A549 (cell line): ENCODE measurements around the gene CEMIP2.

Experiments
- JUNB ChIP-seq: fragments of >200 bp; sonication (Bioruptor Twin); formaldehyde crosslinking; IDR thresholded peaks from 2 replicates; pipeline ENCODE4 v1.6.1; 2016
- MYC ChIP-seq: IDR thresholded peaks from 2 replicates; pipeline ENCODE4 v1.6.1; 2012; ENCODE audit warnings: mild to moderate bottlenecking, inconsistent platforms, low read length, improper control_type of control experiment, borderline replicate concordance
- NFE2L2 ChIP-seq: fragments of 150-350 bp; conservative IDR thresholded peaks from 2 replicates; pipeline ENCODE4 v1.6.1; 2014; ENCODE audit warnings: low read length
- PHF8 ChIP-seq: fragments of 200-600 bp; sonication (generic); IDR thresholded peaks from 2 replicates; pipeline ENCODE4 v1.6.1; 2016; ENCODE audit warnings: low read depth, mild to moderate bottlenecking, antibody characterized with exemption, moderate library complexity, borderline replicate concordance
- RAD21 ChIP-seq, 2 experiments: fragments of >200 bp in 1 of 2; sonication (Bioruptor Twin) in 1 of 2; formaldehyde crosslinking in 1 of 2; IDR thresholded peaks in 1 of 2; conservative IDR thresholded peaks in 1 of 2; 2 replicates in 1 of 2; 3 replicates in 1 of 2; pipeline ENCODE4 v1.6.1; 2012 to 2018; ENCODE audit warnings: inconsistent platforms in 1 of 2
- TF ChIP-seq, protein P1 (sequence below): fragments of >200 bp; sonication (Bioruptor Twin); formaldehyde crosslinking; IDR thresholded peaks from 3 replicates; pipeline ENCODE4 v1.5.1; 2016
- TF ChIP-seq, protein P2 (sequence below): fragments of 150-350 bp; IDR thresholded peaks from 2 replicates; pipeline ENCODE4 v1.6.1; 2014; ENCODE audit warnings: low read depth, mild to moderate bottlenecking, low read length
- TF ChIP-seq, protein P3 (sequence below): fragments of 200-600 bp; sonication (generic); IDR thresholded peaks from 2 replicates; pipeline ENCODE4 v1.6.1; 2016; ENCODE audit warnings: antibody characterized with exemption, mild to moderate bottlenecking, moderate library complexity
- TF ChIP-seq, protein P4 (sequence below): fragments of 450-650 bp; IDR thresholded peaks from 2 replicates; pipeline ENCODE4 v1.6.1; 2014; ENCODE audit warnings: antibody characterized with exemption

DNA sequence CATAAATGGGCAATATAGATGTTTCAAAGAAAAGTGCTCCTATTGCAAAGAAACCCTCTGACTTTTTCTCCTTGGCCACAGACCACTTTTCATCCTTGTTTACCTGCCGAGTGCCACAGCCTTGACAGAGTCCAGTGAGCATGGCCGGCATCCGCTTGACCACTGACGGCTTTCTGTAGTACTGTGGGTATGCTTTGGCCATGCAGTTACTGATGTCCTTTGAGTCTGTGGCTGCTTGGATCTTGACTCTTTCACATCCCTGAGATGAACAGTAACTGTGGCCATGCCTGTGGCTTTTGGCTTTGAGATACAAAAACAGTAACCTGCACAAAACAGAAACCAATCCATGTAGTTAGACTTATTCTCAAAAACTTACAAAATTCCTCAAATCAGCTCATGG lies 70.4 kb downstream of the CEMIP2 start:
- TF ChIP-seq, protein P1, sequence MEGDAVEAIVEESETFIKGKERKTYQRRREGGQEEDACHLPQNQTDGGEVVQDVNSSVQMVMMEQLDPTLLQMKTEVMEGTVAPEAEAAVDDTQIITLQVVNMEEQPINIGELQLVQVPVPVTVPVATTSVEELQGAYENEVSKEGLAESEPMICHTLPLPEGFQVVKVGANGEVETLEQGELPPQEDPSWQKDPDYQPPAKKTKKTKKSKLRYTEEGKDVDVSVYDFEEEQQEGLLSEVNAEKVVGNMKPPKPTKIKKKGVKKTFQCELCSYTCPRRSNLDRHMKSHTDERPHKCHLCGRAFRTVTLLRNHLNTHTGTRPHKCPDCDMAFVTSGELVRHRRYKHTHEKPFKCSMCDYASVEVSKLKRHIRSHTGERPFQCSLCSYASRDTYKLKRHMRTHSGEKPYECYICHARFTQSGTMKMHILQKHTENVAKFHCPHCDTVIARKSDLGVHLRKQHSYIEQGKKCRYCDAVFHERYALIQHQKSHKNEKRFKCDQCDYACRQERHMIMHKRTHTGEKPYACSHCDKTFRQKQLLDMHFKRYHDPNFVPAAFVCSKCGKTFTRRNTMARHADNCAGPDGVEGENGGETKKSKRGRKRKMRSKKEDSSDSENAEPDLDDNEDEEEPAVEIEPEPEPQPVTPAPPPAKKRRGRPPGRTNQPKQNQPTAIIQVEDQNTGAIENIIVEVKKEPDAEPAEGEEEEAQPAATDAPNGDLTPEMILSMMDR = no peak
- TF ChIP-seq NFE2L2 = no peak
- TF ChIP-seq, protein P2, sequence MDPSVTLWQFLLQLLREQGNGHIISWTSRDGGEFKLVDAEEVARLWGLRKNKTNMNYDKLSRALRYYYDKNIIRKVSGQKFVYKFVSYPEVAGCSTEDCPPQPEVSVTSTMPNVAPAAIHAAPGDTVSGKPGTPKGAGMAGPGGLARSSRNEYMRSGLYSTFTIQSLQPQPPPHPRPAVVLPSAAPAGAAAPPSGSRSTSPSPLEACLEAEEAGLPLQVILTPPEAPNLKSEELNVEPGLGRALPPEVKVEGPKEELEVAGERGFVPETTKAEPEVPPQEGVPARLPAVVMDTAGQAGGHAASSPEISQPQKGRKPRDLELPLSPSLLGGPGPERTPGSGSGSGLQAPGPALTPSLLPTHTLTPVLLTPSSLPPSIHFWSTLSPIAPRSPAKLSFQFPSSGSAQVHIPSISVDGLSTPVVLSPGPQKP = no peak
- no peak for TF ChIP-seq PHF8
- no peak for TF ChIP-seq MYC
- TF ChIP-seq JUNB = no peak
- TF ChIP-seq, protein P3, sequence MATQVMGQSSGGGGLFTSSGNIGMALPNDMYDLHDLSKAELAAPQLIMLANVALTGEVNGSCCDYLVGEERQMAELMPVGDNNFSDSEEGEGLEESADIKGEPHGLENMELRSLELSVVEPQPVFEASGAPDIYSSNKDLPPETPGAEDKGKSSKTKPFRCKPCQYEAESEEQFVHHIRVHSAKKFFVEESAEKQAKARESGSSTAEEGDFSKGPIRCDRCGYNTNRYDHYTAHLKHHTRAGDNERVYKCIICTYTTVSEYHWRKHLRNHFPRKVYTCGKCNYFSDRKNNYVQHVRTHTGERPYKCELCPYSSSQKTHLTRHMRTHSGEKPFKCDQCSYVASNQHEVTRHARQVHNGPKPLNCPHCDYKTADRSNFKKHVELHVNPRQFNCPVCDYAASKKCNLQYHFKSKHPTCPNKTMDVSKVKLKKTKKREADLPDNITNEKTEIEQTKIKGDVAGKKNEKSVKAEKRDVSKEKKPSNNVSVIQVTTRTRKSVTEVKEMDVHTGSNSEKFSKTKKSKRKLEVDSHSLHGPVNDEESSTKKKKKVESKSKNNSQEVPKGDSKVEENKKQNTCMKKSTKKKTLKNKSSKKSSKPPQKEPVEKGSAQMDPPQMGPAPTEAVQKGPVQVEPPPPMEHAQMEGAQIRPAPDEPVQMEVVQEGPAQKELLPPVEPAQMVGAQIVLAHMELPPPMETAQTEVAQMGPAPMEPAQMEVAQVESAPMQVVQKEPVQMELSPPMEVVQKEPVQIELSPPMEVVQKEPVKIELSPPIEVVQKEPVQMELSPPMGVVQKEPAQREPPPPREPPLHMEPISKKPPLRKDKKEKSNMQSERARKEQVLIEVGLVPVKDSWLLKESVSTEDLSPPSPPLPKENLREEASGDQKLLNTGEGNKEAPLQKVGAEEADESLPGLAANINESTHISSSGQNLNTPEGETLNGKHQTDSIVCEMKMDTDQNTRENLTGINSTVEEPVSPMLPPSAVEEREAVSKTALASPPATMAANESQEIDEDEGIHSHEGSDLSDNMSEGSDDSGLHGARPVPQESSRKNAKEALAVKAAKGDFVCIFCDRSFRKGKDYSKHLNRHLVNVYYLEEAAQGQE = no peak
- no peak for TF ChIP-seq RAD21 (conservative IDR thresholded peaks at IDR 0.05 in 1 of 2, IDR thresholded peaks at IDR 0.05 in 1 of 2)
- TF ChIP-seq, protein P4, sequence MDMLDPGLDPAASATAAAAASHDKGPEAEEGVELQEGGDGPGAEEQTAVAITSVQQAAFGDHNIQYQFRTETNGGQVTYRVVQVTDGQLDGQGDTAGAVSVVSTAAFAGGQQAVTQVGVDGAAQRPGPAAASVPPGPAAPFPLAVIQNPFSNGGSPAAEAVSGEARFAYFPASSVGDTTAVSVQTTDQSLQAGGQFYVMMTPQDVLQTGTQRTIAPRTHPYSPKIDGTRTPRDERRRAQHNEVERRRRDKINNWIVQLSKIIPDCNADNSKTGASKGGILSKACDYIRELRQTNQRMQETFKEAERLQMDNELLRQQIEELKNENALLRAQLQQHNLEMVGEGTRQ = no peak
